SW 1271 (cell line): Measurements from ENCODE around the gene DSC2.
"Not testable (repeated sequence)": the region's sequence is repeated elsewhere in the genome, so short reads cannot be mapped to it uniquely, and the experiment has no call there.

ENCODE experiments used
- DNase-seq, 2 experiments: peaks; one replicate each; lab custom pipeline; 2025; lab: John Stamatoyannopoulos, UW

DSC2 gene

DNA sequence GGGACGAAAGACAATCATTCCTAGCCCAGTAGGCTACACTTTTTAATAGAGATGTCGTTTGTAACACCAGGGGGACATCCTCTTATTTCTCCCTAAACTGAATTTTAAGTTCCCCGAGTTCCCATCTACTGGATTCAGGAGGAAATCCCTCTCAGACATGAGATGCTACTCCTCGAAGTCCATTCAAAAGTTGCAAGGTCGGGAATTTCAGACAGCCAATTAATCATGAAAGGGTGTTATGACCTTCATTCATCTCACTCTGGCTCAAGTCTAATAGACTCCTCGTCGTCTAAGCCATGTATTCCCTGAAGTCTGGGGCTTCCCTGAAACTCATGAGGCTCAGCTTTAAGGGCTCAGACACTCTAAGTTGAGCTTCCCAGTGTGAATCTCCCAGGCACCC is 58.5 kb downstream of the DSC2 start:
- DNase-seq = no peak

DNA sequence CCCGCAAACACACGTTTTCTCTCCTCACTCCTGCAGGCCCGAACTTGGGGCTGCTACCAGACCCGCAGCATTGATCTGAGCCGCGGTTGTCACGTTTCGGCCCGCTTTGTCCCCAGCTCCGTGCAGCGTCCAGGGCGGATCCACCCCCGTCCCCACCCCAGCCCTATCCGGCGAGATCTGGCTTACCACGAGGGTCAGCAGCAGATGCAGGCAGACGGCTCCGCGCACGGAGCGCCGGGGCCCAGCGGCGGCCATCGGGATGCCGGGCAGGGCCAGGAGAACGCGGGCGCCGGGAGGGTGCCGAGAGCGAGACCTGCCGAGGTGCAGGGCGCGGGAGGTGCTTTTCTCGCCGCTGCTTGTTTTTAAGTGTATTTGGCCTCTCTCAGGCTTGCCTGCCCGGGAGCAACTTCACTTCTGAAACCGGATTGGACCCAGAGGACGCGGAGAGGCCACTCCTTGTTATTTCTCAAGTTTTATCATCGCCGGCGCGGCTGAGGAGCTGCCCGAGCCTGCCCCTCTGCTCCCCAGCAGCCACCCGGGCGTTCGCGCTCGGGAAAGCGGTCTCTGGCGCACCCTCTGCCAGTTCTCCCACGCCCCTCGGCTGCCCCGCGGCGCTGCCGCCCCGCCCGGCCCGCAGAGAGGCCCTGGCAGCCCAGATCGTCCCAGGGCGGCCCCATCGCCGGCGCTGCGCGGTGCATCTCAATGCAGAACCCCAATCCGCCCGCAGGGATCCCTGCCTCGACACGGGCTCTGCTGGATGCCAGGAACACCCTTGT is 59.6 kb downstream of the DSC2 start, which contains the start of gene DSC3:
DSC3 (minus strand) TSS at position 337 of the 776 bp plus-strand sequence; CDS start at position 255, 82 bp downstream.
- no peak for DNase-seq

DNA sequence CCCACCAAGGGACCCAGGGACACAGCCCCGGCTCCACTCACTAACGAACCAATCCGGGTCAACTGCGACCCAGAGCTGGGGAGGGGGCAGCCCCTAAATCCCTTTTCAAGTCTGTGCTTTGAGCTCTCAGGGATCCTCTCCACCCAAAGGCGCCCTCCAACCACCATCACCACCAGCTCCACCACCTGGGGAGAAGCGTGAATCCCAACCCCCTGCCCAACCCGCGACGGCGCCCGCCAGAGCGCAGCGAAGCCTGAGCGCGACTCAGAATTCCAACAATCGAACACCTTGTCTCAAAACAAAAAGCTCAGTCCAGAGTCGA is 60.2 kb downstream of the DSC2 start:
- no peak for DNase-seq

DNA sequence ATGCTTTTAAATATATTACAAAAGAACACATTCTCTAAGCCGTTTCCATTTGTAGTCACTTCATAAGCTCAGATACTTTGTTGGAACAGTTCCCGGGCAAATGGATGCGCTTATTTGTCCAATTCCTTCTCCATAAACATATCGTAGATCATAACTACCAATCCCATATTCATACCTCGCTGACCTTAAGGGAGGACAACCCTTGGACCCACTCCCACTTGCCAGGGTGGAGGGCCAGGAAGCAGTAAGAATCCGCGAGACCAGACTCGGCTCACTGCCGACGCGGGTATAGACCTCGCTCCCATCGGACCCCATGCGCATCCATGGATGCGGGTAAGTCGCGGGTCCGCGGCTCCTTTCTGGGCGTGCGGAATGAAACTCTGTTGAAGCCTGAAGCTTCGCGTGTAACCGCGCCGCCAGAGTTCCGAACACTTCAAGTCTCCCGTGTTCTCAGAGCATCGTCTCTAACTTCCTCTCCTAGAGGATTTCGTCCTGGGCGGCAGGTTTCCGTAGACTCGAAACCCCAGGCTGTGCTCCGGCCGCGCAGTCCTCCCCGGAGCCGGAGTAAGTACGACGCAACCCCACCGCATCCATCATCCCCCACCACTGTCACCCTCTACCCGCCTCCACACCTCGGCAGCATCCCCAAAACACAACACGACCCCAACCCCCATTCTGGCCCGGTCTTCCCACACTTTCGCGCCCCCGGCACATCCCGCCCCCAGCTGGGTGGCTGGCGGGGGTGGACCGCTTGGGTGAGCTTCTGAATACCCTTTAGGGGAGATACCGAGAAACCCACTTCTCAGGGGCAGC is 60.7 kb downstream of the DSC2 start:
- DNase-seq = no peak

DNA sequence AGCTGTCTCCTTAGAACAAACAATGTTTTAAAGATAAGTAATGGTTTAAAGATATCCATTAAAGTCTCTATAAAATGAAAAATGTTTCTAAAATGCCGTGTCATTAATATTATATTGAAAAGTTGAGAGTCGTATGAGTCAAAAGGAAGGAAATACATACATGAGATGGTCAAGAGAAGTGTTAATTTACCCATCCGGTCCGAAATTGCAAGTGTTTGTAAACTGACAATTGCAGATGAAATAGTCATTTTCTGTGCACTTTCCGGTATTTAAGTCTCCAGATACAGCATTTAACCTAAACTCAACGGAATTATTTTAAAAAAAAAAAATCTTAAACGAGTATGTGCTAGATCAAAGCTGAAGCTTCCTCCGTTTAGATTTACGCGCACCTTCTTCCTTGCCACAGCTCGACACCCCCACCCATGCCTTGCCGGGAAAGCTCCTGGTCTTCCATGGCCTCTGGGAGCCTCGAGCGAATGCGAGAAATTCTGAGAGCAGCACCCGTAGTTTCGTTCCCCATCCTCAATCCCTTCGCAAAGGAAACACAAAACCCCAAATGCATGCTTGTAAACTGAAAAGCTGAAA is 61.4 kb downstream of the DSC2 start:
- no peak for DNase-seq

DNA sequence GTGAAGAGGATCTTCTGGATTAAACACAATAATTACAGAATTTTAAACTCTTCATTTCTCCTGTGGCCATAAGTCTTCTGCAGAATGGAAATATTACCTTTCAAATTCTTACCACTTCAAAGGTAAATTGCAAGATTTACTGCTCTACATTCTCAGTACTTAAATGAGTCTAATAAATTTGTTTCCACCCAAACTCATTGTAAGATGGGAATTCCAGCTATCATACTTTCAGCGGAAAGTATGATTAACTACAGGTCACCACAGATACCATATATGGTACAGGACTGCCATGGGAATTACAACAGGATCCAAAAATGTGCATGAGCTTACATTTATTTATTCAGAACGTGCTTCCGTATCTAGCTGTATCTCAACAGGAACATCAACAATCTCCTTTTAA is 62.8 kb downstream of the DSC2 start:
- no peak for DNase-seq

DNA sequence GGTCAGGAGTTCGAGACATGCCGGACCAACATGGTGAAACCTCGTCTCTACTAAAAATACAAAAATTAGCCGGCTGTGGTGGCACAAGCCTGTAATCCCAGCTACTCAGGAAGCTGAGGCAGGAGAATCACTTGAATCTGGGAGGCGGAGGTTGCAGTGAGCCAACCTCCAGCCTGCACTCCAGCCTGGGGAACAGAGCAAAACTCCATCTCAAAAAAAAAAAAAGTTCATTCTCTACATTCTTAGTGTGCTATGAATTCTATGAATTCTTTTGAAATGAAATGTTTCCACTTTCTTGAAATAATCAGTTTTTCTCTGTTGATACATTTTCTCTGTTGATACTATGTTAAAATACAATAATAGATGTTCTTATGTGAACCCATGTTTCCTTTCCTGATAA is 64.5 kb downstream of the DSC2 start:
- DNase-seq = peak in 1 of 2 experiments; percentile 2

DNA sequence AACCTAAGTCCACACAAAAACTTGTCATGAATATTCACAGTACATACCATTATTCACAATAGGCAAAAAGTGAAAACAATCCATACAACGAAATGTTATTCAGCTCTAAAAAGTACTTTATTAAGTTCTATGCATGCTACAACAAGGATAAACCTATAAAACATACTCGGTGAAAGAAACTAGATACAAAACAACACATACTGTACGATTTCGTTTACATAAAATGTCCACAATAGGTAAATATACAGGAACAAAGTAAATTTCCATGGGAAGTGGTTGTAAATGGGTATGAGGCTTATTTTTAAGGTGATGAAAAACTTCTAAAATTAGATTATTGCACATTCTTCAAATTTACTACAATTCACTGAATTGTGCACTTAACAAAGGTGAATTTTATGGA is 67.7 kb downstream of the DSC2 start:
- DNase-seq = no peak

DNA sequence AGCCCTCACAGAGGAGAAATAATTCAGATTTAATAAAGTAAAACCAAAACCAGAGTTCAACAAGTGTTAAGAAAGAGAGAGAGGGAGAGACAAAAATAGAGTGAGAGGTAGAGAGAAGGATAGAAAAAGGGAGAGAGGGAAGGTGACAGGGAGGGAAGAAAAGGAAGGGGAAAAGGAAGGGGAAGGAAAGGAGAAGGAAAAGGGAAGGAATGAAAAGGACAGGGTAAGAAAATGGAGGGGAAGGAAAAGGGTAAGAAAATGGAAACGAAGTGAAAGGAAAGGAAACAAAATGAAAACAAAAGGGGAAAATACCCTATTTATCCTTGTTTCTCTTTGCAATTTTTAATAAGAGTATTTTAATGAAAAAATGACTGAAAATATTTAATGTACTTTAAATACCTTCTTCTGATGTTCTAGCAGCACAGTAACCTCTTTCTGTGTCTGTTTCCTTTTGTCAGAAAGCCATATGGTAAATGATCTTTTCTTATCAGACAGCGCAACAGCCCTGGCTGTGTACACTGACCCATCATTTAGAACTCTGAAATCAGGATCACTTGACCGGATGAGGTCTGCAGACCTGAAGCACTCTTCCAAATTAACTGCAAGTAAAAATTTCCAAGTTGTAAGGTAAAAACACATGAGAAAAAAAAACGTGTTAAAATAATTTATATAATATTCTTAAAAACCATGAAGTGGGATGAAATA is 71.5 kb downstream of the DSC2 start:
- no peak for DNase-seq

DNA sequence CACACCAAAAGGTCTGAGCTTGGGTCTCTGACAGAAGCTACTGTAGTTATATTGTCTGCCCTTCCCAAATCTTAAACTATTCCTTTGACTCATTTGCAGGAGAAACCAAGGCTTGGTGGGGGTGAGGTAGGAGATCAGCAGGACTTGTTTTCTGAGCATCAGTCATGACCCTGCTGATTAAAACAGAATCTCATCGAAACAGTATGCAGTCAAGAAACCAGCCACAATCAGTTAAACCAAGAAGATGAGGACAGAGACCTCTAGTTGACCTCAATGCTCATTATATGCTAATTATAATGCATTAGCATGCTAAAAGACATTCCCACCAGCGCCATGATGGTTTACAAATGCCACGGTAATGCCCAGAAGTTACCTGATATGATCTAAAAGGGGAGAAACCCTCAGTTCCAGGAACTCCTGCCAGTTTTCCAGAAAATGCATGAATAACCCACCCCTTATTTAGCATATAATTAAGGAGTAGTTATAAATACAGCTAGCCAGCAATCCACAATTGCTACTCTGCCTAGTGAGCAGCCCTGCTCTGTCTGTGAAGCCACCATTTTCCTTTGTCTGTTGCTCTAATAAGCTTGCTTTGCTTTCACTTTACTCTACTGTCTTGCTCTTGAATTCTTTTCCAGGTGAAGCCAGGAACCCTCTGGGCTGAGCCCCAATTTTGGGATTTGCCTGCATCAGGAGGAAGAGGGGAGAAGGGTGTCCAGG is 86.3 kb downstream of the DSC2 start:
- no peak for DNase-seq

DNA sequence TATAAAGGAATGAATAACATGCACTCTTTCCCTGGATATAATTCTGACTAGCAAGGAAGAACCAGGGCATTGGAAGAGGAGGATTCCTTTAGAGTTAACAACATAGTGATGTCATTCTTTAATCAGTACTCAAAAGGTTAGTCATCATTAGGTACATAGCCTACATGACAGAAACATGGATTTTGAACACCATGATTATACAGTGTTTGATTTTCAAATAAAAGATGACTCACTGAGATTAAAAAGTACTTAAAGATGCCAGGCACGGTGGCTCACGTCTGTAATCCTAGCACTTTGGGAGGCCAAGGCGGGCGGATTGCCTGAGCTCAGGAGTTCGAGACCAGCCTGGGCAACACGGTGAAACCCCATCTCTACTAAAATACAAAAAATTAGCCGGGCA is 90.8 kb downstream of the DSC2 start:
- not testable (repeated sequence) for DNase-seq

DNA sequence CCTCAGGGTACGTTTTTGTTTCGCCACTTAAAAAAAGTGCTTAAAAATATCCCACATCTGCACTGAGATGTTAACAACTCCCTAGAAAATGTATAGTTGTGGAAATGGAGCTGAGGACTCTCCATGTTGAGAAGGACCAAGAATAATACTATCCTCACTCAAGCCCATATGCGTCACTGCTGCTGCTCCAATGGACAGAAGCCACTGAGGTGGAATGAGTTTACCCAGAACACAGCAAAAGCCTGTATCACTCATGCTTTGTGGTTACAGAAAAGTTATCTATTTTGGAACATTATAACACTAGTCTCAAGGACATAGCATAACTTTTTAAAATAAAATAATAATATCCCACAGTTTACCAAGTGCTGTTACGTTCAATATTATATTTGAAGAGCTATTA is 91.6 kb downstream of the DSC2 start:
- no peak for DNase-seq
